Hindlimb muscle (tissue), 1 donor: ENCODE data around the gene UBXN10. TPM values are rescaled to one million over a fixed set of nuclear protein-coding genes. Genes with fewer than 3 reads are reported as not detected.

ENCODE experiments used
- DNase-seq: peaks from one replicate; pipeline ENCODE4 v3.0.0-alpha.2; 2013
- polyA plus RNA-seq: library from polyadenylated mRNA; unstranded; fragments of 120-200 nt; gene quantifications from one replicate; pipeline ENCODE4 v1.2.1, GENCODE V29; 2013; ENCODE audit not compliant: insufficient read length

Gene UBXN10
- polyA plus RNA-seq, 1 donor: 0.08 TPM

- no peak for DNase-seq
Observed at GRCh38 chr1:20184481-20184900, 1.4 kb upstream of the UBXN10 start.

- no peak for DNase-seq
Observed at GRCh38 chr1:20184997-20185833, 681 bp upstream of the UBXN10 start.

GRCh38 chr1:20187103-20187812, 1.4 kb downstream of the UBXN10 start:
- DNase-seq: no peak

- DNase-seq: no peak
Observed at GRCh38 chr1:20187813-20188454, 2.0 kb downstream of the UBXN10 start.

- DNase-seq: no peak
Observed at GRCh38 chr1:20188455-20188817, 2.5 kb downstream of the UBXN10 start.

- DNase-seq: no peak
Observed at GRCh38 chr1:20189664-20190063, 3.8 kb downstream of the UBXN10 start.

GRCh38 chr1:20190256-20191160, 4.6 kb downstream of the UBXN10 start:
- DNase-seq: no peak

GRCh38 chr1:20191266-20191825, 5.5 kb downstream of the UBXN10 start:
- DNase-seq: no peak

- no peak for DNase-seq
Observed at GRCh38 chr1:20192364-20192763, 6.5 kb downstream of the UBXN10 start.

GRCh38 chr1:20192871-20193411, 7.0 kb downstream of the UBXN10 start:
- DNase-seq: no peak

- DNase-seq: no peak
Observed at GRCh38 chr1:20194224-20194623, 8.3 kb downstream of the UBXN10 start.

GRCh38 chr1:20194757-20195461, 9.0 kb downstream of the UBXN10 start:
- DNase-seq: no peak

GRCh38 chr1:20195462-20195780, 9.5 kb downstream of the UBXN10 start:
- DNase-seq: no peak

GRCh38 chr1:20197329-20197791, 11.5 kb downstream of the UBXN10 start:
- DNase-seq: no peak

- DNase-seq: no peak
Observed at GRCh38 chr1:20198296-20198695, 12.4 kb downstream of the UBXN10 start.

GRCh38 chr1:20198918-20199317, 13.0 kb downstream of the UBXN10 start:
- DNase-seq: no peak

- no peak for DNase-seq
Observed at GRCh38 chr1:20199403-20199802, 13.5 kb downstream of the UBXN10 start.

- DNase-seq: no peak
Observed at GRCh38 chr1:20199840-20200239, 13.9 kb downstream of the UBXN10 start.

- no peak for DNase-seq
Observed at GRCh38 chr1:20200966-20201365, 15.1 kb downstream of the UBXN10 start.

- DNase-seq: no peak
Observed at GRCh38 chr1:20202166-20202565, 16.3 kb downstream of the UBXN10 start.

- DNase-seq: no peak
Observed at GRCh38 chr1:20207546-20207945, 21.6 kb downstream of the UBXN10 start.
